ENCODE measurements around the gene ADGRL1.

DNA sequence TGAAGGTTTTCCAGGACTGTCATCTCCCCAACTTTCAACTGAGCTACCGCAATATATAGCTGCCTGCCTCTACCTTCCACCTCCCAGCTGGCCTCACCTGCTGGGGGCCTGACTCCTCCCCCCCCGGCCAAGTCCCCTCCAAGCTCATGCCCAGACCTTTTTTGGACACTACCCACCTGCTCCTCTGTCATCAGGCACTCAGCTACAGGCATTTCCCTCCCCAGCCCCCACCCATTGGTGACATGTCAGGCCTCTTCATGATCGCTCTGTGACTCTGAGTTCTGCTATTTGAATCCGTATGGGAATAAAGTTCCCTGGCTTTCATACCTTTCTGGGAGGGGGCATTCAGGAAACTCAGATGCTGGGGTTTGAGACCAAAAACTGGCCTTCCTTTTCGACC is 90.2 kb downstream of the ADGRL1 start:
- TF ChIP-seq, protein P1, sequence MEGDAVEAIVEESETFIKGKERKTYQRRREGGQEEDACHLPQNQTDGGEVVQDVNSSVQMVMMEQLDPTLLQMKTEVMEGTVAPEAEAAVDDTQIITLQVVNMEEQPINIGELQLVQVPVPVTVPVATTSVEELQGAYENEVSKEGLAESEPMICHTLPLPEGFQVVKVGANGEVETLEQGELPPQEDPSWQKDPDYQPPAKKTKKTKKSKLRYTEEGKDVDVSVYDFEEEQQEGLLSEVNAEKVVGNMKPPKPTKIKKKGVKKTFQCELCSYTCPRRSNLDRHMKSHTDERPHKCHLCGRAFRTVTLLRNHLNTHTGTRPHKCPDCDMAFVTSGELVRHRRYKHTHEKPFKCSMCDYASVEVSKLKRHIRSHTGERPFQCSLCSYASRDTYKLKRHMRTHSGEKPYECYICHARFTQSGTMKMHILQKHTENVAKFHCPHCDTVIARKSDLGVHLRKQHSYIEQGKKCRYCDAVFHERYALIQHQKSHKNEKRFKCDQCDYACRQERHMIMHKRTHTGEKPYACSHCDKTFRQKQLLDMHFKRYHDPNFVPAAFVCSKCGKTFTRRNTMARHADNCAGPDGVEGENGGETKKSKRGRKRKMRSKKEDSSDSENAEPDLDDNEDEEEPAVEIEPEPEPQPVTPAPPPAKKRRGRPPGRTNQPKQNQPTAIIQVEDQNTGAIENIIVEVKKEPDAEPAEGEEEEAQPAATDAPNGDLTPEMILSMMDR (IDR thresholded peaks at IDR 0.05 in 4 of 5, conservative IDR thresholded peaks at IDR 0.05 in 1 of 5) = no peak
- TF ChIP-seq POLR2A (IDR thresholded peaks at IDR 0.05) = no peak
